Measurements from ENCODE around the gene DIP2C.

DIP2C gene

GRCh38 chr10:239109-239508, 450.4 kb downstream of the DIP2C start:
- no peak for DNase-seq (ENCODE audit: low read depth in 2 of 2)

GRCh38 chr10:235915-236314, 453.6 kb downstream of the DIP2C start:
- DNase-seq (ENCODE audit: low read depth in 2 of 2): no peak

DNA sequence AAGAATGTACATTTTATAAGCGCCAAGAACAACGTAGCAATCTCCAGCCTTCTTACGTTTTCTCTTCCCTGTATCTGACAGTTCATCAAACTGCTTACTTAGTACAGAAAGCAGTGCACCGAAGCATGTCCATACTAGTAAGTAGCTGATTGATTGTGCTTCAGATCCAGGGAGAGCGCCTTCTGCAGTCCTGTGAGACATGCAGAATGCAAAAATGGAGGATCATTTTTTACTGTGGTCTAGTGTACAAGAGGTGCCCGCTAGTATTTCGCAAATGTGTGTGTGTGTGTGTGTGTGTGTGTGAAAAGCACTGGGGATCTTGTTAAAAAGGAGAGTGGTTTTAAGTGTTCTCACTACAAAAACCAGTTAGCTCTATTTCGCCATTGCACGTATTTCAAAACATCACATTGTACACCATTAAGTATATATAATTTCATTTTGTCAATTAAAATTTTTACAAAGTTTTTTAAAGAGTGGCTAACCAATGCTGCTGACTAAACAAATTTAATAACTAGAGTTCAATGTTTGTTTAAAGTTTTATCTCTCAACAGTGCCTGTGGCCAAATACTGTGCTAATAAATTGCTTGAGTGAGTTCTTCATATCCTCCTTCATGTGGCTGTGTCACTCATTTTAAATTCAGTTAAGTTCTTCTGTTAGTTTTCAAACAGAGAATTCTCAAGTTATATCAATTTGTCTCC, 454.6 kb downstream of the DIP2C start:
- no peak for DNase-seq (ENCODE audit: low read depth in 2 of 2)

DNA sequence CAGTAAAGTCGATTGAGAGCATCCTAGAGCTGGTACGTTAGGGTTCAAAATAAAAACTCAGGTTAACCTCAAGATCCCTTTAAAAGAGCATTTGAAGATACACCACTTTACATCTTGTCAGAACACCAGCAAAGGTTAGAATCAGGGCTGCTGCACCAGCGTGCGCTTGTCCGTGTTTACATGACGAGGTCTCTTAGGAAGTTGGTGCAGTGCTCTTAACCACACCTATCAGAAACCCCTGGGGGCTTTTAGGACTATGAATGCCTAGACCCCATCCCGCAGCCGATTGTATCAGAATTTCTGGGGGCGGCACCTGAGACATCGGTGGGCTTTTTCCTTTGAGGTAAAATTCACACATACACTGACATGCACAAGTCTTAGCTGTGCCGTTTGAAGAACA, 456.6 kb downstream of the DIP2C start:
- no peak for DNase-seq (ENCODE audit: low read depth in 2 of 2)

GRCh38 chr10:232061-232460, 457.4 kb downstream of the DIP2C start:
- DNase-seq (ENCODE audit: low read depth in 2 of 2): no peak

DNA sequence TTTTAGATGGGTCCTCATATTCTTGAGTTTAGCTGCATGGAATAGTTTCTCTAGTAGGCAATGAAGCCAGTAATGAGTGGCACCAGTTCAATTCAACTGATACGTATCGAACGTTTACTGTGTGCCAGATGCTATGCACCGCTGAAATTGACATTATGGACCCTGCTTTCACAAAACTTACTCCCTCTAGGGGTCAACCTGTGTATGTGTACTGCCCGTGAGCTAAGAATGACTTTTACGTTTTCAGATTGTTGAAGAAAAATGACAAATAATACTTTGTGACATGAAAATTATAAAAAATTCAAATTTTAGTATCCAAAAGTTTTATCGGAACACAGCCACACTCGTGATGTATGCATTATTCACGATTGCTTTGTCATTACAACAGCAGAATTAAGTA, 458.7 kb downstream of the DIP2C start:
- no peak for DNase-seq (ENCODE audit: low read depth in 2 of 2)

GRCh38 chr10:228366-228765, 461.1 kb downstream of the DIP2C start:
- no peak for DNase-seq (ENCODE audit: low read depth in 2 of 2)

GRCh38 chr10:227014-227413, 462.5 kb downstream of the DIP2C start:
- no peak for DNase-seq (ENCODE audit: low read depth in 2 of 2)

- no peak for DNase-seq (ENCODE audit: low read depth in 2 of 2)
These were observed 463.4 kb downstream of the DIP2C start for GRCh38 chr10:226018-226417.

GRCh38 chr10:224571-224970, 464.9 kb downstream of the DIP2C start:
- no peak for DNase-seq (ENCODE audit: low read depth in 2 of 2)
